Stimulated activated naive CD4-positive, alpha-beta T cell treated with Interleukin-2 at 50 U/mL for 16 hours (primary cell): ENCODE results near the gene UGT1A10.
"Not testable (repeated sequence)": the region's sequence is repeated elsewhere in the genome, so short reads cannot be mapped to it uniquely, and the experiment has no call there.

Experiments
- DNase-seq: peaks from one replicate; lab custom pipeline; 2025; lab: John Stamatoyannopoulos, UW

UGT1A10 gene

DNA sequence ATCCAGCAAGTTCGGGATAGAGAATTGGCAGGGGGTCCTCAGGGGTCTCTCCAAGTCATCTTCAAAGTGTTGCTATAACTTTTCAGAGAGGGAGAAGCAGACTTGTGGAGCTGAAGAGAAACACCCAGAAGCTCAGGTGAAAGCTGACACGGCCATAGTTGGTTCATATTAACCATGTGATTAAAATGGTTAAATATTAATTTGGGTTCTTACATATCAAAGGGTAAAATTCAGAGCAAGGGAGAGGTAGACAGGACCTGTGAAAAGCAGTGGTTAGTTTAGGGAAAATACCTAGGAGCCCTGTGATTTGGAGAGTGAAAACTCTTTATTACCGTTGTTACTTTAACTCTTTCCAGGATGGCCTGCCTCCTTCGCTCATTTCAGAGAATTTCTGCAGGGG is 56.4 kb downstream of the UGT1A10 start, which contains the start of gene UGT1A6:
Gene UGT1A6, plus strand, starts transcription at position 243 of the 400 bp plus-strand sequence. Its CDS starts 115 bp downstream, at position 358.
- DNase-seq: no peak

DNA sequence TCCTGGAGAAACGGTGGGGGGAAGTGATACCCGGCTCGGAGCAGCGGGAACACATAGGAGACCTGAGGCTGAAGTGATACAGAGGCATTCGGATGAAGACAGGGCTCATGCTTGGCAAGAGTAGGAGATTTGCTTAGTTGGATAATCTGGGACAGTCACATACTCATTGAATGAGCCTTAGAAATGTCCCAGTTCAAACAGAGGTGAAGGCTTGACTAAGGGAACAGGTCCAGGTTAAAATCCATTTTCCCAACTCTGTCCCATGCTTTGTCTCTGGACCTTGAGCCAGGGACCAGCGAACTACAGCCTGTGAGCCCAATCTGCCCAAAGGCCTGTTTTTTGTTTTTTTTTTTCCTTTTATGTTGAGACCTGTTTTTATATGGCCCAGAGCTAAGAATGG is 57.7 kb downstream of the UGT1A10 start:
- no peak for DNase-seq

GRCh38 chr2:233698740-233699139 is 62.5 kb downstream of the UGT1A10 start:
- DNase-seq: no peak

GRCh38 chr2:233699424-233700027 is 63.3 kb downstream of the UGT1A10 start:
- DNase-seq: no peak

GRCh38 chr2:233700028-233700635 is 63.9 kb downstream of the UGT1A10 start:
- no peak for DNase-seq

DNA sequence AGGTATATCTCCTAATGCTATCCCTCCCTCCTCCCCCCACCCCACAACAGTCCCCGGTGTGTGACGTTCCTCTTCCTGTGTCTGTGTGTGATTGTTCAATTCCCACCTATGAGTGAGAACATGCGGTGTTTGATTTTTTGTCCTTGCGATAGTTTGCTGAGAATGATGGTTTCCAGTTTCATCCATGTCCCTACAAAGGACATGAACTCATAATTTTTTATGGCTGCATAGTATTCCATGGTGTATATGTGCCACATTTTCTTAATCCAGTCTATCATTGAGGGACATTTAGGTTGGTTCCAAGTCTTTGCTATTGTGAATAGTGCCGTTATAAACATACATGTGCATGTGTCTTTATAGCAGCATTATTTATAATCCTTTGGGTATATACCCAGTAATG is 64.6 kb downstream of the UGT1A10 start:
- DNase-seq: not testable (repeated sequence)

GRCh38 chr2:233702238-233702637 is 66.0 kb downstream of the UGT1A10 start:
- no peak for DNase-seq

DNA sequence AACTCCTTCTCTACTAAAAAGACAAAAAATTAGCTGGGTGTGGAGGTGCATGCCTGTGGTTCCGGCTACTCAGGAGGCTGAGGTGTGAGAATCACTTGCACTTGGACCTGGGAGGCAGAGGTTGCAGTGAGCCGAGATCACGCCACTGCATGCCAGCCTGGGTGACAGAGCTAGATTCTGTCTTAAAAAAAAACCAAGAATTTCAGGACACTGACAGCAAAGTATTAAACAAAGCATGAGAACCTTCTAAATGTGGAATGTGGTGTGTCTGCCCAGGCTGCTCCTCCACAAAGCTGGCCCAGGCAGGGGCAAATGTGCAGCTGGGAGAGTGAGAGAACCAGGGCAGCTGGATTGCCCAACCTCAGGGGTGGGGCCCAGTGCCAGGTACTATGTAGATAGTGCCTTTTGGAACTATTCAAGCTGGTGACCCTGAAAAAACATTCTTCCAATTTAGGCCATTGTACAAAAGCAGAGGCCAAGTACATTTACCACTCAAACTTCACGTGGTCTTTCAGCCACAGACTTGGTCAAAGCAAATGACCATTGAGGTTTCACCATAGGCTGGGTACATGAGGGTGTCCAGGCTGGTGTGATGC is 69.8 kb downstream of the UGT1A10 start:
- DNase-seq: no peak

DNA sequence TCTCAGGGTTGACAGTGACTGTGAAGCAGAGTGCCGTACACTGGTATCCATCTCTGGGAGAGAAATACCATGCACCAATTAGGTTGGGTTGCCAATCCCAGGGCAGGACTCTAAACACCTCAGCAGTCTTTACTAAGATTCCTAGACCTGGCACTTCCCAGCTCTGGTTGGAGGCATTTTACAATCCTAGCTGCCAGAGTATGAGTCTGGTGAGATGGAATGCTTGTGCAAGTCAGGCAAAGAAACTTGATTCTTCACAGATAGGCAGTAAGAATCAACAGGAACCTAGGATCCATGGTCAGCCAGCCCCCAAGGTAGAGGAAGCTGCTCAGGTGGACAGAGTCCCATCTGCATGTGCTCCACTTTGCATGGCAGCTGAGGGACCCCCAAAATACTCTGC is 70.5 kb downstream of the UGT1A10 start:
- no peak for DNase-seq

DNA sequence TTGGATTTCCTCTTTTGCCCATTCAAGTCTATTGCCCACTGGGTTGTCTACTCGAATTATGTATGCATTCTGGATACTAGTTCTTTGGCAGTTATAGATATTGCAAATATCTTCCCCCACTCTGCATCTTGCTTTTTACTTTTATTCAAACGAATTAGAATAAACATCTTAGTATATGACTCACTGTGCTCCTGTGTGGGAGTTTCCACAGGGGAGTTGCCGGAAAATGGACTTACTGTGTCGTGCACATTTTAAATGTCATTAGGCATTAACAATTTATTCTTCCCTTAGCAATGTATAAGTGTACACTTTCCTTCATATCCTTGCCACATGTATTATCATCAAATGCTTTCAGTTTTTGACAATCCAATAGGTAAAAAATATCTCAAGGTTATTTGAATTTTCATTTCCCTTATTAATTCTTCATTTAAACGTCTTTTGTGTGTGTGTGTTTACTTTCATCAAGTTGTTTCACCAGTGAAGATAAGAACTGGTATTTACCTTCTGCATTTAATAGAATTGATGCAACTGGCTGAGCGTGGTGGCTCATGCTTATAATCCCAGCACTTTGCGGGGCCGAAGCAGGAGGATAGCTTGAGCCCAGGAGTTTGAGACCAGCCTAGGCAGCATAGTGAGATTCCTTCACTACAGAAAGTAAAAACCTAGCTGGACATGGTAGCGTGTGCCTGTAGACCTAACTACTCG is 71.8 kb downstream of the UGT1A10 start:
- DNase-seq: no peak

- no peak for DNase-seq
Measured at GRCh38 chr2:233708942-233709341, 72.7 kb downstream of the UGT1A10 start.

DNA sequence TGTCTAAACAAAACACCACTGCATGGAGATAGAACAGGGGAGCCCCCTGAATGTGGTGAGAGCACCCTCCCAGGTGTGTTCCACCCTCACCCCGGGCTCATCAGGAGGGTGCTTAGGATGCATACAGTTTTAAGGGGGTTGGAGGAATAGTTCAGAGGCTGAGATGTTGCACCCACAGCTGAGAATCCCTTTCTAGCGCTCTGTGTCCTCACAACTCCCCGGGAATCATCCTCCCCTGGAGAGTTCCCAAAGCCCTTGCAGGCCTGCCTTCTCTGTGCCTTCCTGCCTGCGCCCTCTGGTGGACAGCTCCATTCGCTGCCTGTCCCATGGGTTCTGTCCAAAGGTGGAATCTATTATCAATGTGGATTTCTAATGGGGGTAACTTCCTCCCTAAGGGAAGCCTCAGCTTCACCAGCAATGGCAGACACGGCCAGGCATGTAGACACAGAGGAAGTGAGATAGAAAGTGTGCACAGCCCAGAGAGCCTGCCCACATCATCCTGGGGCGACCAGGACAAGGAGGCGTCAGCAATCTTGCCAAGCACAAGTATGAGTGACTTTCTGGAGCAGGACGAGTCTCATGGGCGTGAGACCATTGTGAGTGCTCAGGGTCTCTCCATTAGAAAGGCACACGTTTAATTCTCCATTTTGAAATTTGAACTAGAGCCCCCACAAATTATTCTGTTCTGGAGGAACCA is 75.2 kb downstream of the UGT1A10 start:
- DNase-seq: peak; percentile 50

DNA sequence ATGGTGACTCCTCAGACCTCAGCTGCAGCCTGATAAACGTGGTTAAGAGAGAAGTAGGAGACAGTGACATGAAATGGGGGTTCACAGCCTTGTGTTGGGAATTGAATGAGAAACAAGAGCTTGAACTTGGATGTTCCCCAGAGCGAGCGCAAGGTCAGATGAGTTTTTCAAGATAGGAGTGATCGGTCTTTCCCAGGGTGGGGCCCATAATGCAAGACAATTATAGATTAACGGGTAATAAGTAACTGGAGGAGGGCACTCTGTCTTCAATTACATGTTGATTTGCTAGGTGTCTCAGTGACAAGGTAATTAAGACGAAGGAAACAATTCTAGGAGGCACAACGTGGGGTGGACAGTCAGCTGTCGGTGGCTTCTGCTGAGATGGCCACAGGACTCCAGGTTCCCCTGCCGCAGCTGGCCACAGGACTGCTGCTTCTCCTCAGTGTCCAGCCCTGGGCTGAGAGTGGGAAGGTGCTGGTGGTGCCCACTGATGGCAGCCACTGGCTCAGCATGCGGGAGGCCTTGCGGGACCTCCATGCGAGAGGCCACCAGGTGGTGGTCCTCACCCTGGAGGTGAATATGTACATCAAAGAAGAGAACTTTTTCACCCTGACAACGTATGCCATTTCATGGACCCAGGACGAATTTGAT is 76.5 kb downstream of the UGT1A10 start, which contains the start of gene UGT1A5:
Gene UGT1A5, plus strand, starts transcription at position 297 of the 651 bp plus-strand sequence. Its CDS starts 85 bp downstream, at position 382.
- DNase-seq: no peak

DNA sequence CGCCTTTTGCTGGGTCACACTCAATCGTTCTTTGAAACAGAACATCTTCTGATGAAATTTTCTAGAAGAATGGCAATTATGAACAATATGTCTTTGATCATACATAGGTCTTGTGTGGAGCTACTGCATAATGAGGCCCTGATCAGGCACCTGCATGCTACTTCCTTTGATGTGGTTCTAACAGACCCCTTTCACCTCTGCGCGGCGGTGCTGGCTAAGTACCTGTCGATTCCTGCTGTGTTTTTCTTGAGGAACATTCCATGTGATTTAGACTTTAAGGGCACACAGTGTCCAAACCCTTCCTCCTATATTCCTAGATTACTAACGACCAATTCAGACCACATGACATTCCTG is 77.0 kb downstream of the UGT1A10 start:
- no peak for DNase-seq

DNA sequence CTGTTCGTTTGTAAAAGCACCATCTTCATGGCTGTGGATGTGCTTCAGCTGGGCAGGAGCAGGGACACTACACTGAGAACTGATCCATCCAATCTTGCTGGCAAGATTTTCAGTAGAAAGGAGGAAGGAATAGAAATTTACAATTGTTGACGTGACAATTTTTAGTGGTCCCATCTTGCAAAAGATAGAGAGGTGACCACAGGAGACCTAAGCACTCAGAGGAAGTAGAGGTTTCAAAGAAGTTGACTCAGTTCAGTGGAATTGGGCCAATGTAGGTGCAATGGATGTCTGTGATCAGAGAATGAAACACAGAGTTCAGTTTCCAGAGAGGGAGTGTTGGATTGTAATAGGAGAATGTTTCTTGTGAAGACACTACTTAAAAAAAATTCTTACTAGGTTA is 77.9 kb downstream of the UGT1A10 start:
- DNase-seq: no peak

DNA sequence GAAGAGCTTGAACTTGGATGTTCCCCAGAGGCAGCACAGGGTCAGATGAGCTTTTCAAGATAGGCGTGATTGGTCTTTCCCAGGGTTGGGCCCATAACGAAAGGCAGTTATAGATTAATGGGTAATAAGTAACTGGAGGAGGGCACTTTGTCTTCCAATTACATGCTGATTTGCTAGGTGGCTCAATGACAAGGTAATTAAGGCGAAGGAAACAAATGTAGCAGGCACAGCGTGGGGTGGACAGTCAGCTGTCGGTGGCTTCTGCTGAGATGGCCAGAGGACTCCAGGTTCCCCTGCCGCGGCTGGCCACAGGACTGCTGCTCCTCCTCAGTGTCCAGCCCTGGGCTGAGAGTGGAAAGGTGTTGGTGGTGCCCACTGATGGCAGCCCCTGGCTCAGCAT is 82.3 kb downstream of the UGT1A10 start, which contains the start of gene UGT1A4:
Gene UGT1A4, plus strand, starts transcription at position 185 of the 400 bp plus-strand sequence. Its CDS starts 85 bp downstream, at position 270.
- no peak for DNase-seq

- DNase-seq: no peak
Measured at GRCh38 chr2:233728723-233729301, 92.6 kb downstream of the UGT1A10 start, which contains the start of gene UGT1A3. UGT1A3 (plus strand) TSS chr2:233729042; CDS start chr2:233729127, 85 bp downstream.

- DNase-seq: not testable (repeated sequence)
Measured at GRCh38 chr2:233736868-233737653, 100.8 kb downstream of the UGT1A10 start.

DNA sequence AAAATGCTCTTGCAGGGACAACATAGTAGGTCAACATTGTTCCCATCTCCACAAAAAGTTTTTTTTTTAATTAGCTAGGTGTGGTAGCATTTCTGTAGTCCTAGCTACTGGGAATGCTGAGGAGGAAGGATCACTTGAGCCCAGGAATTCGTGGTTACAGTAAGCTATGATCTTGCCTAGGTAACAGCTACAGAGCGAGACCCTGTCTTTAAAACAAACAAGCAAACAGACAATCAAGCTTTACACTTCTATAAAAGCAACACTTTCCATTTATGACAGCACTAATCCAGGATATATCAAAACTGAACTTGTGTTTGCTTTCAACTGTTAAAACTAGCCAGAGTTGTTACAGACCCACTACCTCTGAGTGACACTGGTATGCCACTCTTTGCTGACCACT is 104.6 kb downstream of the UGT1A10 start:
- no peak for DNase-seq
